Hepatocyte (in vitro differentiated cells): ENCODE results near the gene WDR4. TPM values are rescaled to one million over a fixed set of nuclear protein-coding genes. Genes with fewer than 3 reads are reported as not detected.

Source experiments
- DNase-seq: peaks from one replicate; pipeline ENCODE4 v3.0.0-alpha.2; 2016; ENCODE audit warnings: low spot score
- H2AFZ ChIP-seq: fragments of 200-600 bp; sonication (generic); 2 replicates; pipeline ENCODE4 v1.6.0; 2016; ENCODE audit warnings: antibody characterized with exemption, mild to moderate bottlenecking
- H3K27ac ChIP-seq: fragments of 200-600 bp; sonication (generic); 2 replicates; pipeline ENCODE4 v1.5.1; 2016; ENCODE audit warnings: mild to moderate bottlenecking
- H3K27me3 ChIP-seq: fragments of 200-600 bp; sonication (generic); 2 replicates; pipeline ENCODE4 v1.6.1; 2016
- H3K36me3 ChIP-seq: fragments of 200-600 bp; sonication (generic); replicated peaks from 2 replicates; pipeline ENCODE4 v1.5.1; 2016; ENCODE audit warnings: low read depth; ENCODE audit not compliant: insufficient read depth
- H3K4me1 ChIP-seq: fragments of 200-600 bp; sonication (generic); 2 replicates; pipeline ENCODE4 v1.5.1; 2016; ENCODE audit warnings: mild to moderate bottlenecking, moderate library complexity; ENCODE audit not compliant: insufficient read depth
- H3K4me2 ChIP-seq: fragments of 200-600 bp; sonication (generic); 2 replicates; pipeline ENCODE4 v1.6.0; 2016
- H3K4me3 ChIP-seq: fragments of 200-600 bp; sonication (generic); 2 replicates; pipeline ENCODE4 v1.5.1; 2016; ENCODE audit warnings: mild to moderate bottlenecking
- H3K79me2 ChIP-seq: fragments of 200-600 bp; sonication (generic); 2 replicates; pipeline ENCODE4 v1.6.0; 2017; ENCODE audit warnings: mild to moderate bottlenecking
- H3K9me2 ChIP-seq: fragments of 200-600 bp; sonication (generic); replicated peaks from 2 replicates; pipeline ENCODE4 v1.6.0; 2017; ENCODE audit warnings: mild to moderate bottlenecking; ENCODE audit not compliant: insufficient read depth
- H3K9me3 ChIP-seq: fragments of 200-600 bp; sonication (generic); 2 replicates; pipeline ENCODE4 v1.5.1; 2016; ENCODE audit warnings: low read depth, mild to moderate bottlenecking
- H4K20me1 ChIP-seq: fragments of 200-600 bp; sonication (generic); 2 replicates; pipeline ENCODE4 v1.6.0; 2016; ENCODE audit warnings: mild to moderate bottlenecking; ENCODE audit not compliant: insufficient read depth, poor library complexity, severe bottlenecking
- EZH2 ChIP-seq: fragments of 200-600 bp; sonication (generic); IDR thresholded peaks from 2 replicates; pipeline ENCODE4 v1.6.1; 2016; ENCODE audit warnings: antibody characterized with exemption, mild to moderate bottlenecking, borderline replicate concordance
- EZH2phosphoT487 ChIP-seq: fragments of 200-600 bp; sonication (generic); IDR thresholded peaks from one replicate; pipeline ENCODE4 v1.6.1; 2018; ENCODE audit warnings: antibody characterized with exemption, mild to moderate bottlenecking, low read depth, moderate library complexity; ENCODE audit not compliant: unreplicated experiment, severe bottlenecking
- WGBS: methylation state at CpG from one replicate; pipeline ENCODE4 v1.1.6; 2016; ENCODE audit warnings: low lambda C conversion rate; ENCODE audit errors: missing lambda C conversion rate; 5-methylcytosine and 5-hydroxymethylcytosine counted together
- polyA plus RNA-seq: library from polyadenylated mRNA; unstranded; fragments of >200 nt; fragmentation: Nextera tagmentation; extraction: Ambion mirVana; gene quantifications from 2 replicates; pipeline ENCODE4 v1.2.1, GENCODE V29; 2016
- total RNA-seq: library from RNA; depleted of rRNA; stranded (reverse); fragments of >200 nt; gene quantifications from 2 replicates; pipeline ENCODE4 v1.2.3, GENCODE V29; 2014
- TF ChIP-seq, protein P1 (sequence below): fragments of 200-600 bp; sonication (generic); IDR thresholded peaks from 2 replicates; pipeline ENCODE4 v1.5.1; 2016; ENCODE audit warnings: antibody characterized with exemption, mild to moderate bottlenecking; ENCODE audit not compliant: poor library complexity

Gene WDR4
- total and polyA plus RNA-seq, 2 experiments from 2014 or later, result 6.4 to 11.1 TPM

DNA sequence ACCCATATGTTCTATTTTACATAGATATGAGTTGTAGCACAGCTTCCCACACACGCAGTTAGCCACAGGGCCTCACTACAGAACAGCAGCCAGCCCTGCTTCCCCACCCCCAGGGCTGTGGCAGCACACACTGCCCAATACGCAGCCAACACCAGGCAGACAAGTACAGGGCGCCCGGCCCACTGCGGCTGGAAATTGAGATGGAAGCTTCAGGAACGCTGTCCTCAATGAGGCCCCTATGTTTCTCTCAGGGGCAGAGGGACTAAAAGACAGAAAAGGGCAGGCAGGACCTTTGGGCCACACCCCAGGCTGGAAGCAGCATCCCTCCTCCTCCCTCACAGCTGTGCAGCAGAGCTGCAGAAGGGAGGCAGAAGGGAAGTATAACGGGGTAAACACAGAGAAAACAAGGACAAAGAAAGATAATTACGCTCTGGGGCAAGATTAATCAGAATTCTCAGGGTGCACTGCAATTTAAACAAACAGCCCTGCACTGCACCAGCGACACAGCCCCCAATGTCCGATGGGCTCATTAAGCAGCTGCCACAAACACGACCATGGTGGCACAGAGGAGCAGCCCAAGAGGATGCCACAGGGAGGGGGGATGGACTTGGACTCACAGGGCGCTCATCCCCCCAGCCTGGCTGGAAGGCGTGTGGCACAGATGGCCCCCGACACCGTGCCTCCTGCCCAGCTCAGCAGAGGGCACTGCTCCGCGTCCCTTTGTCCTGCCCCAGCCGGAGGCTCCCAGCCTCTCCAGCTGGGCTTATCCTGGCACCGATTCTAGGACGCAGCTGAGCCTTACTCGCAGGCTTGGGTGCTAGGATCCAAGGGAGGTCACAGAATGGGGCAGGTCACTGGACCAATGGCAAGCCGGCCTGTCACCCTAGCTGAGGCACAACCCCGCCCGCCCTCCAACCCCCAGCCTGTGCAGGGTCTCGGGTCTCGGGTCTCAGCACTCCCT, 14.2 kb downstream of the WDR4 start:
- 93% methylated on average over 26 of the region's 26 CpGs for WGBS
- TF ChIP-seq EZH2phosphoT487 (no peak), EZH2 (no peak)
- TF ChIP-seq, protein P1, sequence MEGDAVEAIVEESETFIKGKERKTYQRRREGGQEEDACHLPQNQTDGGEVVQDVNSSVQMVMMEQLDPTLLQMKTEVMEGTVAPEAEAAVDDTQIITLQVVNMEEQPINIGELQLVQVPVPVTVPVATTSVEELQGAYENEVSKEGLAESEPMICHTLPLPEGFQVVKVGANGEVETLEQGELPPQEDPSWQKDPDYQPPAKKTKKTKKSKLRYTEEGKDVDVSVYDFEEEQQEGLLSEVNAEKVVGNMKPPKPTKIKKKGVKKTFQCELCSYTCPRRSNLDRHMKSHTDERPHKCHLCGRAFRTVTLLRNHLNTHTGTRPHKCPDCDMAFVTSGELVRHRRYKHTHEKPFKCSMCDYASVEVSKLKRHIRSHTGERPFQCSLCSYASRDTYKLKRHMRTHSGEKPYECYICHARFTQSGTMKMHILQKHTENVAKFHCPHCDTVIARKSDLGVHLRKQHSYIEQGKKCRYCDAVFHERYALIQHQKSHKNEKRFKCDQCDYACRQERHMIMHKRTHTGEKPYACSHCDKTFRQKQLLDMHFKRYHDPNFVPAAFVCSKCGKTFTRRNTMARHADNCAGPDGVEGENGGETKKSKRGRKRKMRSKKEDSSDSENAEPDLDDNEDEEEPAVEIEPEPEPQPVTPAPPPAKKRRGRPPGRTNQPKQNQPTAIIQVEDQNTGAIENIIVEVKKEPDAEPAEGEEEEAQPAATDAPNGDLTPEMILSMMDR, result no peak
- Histone ChIP-seq H3K27ac (no peak overlapping the region), H3K4me3 (no peak overlapping the region), H3K27me3 (no peaks in the 10 kb centered on the region), H3K9me2 (no peaks in the 10 kb centered on the region), H3K4me1 (no peaks in the 10 kb centered on the region), H3K36me3 (no peaks in the 10 kb centered on the region), H3K4me2 (no peak overlapping the region), H3K9me3 (no peaks in the 10 kb centered on the region), H3K79me2 (peaks cover 4% of the 10 kb centered on the region), H4K20me1 (no peaks in the 10 kb centered on the region), H2AFZ (no peak overlapping the region)
- no peak for DNase-seq

DNA sequence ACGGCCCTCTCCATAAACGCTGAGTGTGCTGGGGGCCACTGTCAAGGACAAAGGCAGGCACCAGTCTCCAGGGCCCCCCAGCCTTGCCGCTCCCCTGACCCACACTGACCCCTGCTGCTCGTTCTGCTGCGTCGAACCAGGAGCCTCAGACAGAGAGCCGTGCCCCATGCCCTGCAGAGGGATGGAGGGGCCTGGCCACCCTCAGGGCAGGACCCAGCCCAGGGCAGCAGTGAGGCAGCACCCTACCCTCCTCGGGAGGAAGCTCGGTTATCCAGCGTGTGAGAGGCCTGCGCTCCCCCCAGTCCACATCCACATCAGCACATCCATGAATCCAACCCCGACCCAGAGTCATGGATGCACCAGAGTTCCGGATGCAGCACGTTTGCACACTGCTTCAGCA, 15.1 kb downstream of the WDR4 start:
- Histone ChIP-seq H3K79me2 (peaks cover 4% of the 10 kb centered on the region), H3K4me1 (no peaks in the 10 kb centered on the region), H3K36me3 (no peaks in the 10 kb centered on the region), H3K9me2 (no peaks in the 10 kb centered on the region), H3K4me3 (no peak overlapping the region), H3K27ac (no peak overlapping the region), H4K20me1 (no peaks in the 10 kb centered on the region), H2AFZ (no peak overlapping the region), H3K9me3 (no peaks in the 10 kb centered on the region), H3K27me3 (no peaks in the 10 kb centered on the region), H3K4me2 (no peak overlapping the region)
- DNase-seq, result no peak
- WGBS, result 90% methylated on average over 14 of the region's 14 CpGs
- TF ChIP-seq EZH2phosphoT487 (no peak), EZH2 (no peak)
- TF ChIP-seq, protein P1, result no peak

DNA sequence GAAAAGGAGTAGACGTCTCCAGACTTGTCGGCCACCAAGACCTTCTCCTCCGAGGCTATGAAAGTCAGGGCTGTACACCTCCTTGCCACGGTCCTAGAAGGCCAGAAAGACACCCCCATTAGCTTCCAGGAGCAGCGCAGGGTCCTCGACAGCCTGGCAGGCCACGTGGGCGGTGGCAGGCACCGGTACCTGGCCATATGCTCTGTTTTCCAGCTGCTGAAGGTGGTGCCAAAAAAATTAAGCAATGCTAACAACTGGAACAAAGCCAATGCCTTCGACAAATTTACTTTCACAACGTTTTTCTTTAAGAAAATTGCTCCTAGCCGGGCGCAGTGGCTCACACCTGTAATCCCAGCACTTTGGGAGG, 15.9 kb downstream of the WDR4 start:
- H3K4me3 ChIP-seq, result no peak overlapping the region
- DNase-seq, result no peak
- H2AFZ ChIP-seq, result no peak overlapping the region
- H3K4me2 ChIP-seq, result no peak overlapping the region
- H3K4me1 ChIP-seq, result no peaks in the 10 kb centered on the region
- H3K27ac ChIP-seq, result no peak overlapping the region
- TF ChIP-seq, protein P1, result no peak
- TF ChIP-seq EZH2phosphoT487, result no peak
- TF ChIP-seq EZH2, result no peak
- H3K27me3 ChIP-seq, result no peaks in the 10 kb centered on the region
- peaks cover 4% of the 10 kb centered on the region for H3K79me2 ChIP-seq
- 88% methylated on average over 13 of the region's 13 CpGs for WGBS
- H3K9me3 ChIP-seq, result no peaks in the 10 kb centered on the region
- H3K36me3 ChIP-seq, result no peaks in the 10 kb centered on the region
- H4K20me1 ChIP-seq, result no peaks in the 10 kb centered on the region
- no peaks in the 10 kb centered on the region for H3K9me2 ChIP-seq
